Lower leg skin (tissue), 3 donors: Measurements from ENCODE around the gene ATG16L2.

Experiments used
- CTCF ChIP-seq, 3 donors: fragments of 450-650 bp; IDR thresholded peaks; one replicate each; pipeline ENCODE4 v1.5.1; 2016; ENCODE audit warnings: antibody characterized with exemption in 3 of 3, mild to moderate bottlenecking in 3 of 3, moderate library complexity in 2 of 3
- POLR2A ChIP-seq, 2 donors: fragments of 450-650 bp; IDR thresholded peaks; one replicate each; pipeline ENCODE4 v1.6.1; 2016 to 2017; ENCODE audit warnings: antibody characterized with exemption in 2 of 2, mild to moderate bottlenecking in 1 of 2, moderate library complexity in 1 of 2

DNA sequence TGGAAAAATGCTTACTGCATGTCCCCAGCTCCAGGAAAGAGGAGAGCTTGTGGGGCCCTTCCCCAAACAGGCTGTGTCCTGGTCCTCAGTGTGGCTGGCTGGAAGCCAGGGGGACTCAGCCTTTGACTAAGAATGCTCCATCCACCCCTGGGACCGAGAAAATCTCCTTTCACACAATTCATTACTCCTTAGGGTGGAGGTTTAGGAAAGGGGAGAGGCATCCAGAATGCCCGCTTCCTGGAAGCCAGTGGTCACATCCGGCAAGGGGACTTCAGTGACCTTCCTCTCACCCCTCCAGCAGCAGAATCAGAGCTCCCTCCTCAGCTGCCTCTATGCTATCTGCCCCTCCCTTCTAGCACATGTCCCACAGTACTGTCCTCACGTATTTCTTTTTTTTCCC is 21.9 kb downstream of the ATG16L2 start:
- TF ChIP-seq CTCF (IDR thresholded peaks at IDR 0.05) (no peak), POLR2A (IDR thresholded peaks at IDR 0.05) (no peak)
